Astrocyte (in vitro differentiated cells and primary cell): ENCODE measurements around the gene CLP1. TPM values are rescaled to one million over a fixed set of nuclear protein-coding genes. Genes with fewer than 3 reads are reported as not detected.

Source experiments
- DNase-seq: peaks from one replicate; pipeline ENCODE4 v3.0.0-alpha.2; 2010; ENCODE audit warnings: low read depth
- FAIRE-seq: peaks from 2 replicates; lab custom pipeline; 2011; peaks lifted over from hg19 to GRCh38; lab: Jason Lieb, UNC
- H2AFZ ChIP-seq: 2 replicates; pipeline ENCODE4 v1.6.0; 2012; ENCODE audit warnings: low read depth, low read length, inconsistent platforms
- H3K27ac ChIP-seq: 2 replicates; pipeline ENCODE4 v1.5.1; 2011; ENCODE audit warnings: low read depth, low read length, inconsistent platforms
- H3K27me3 ChIP-seq: 2 replicates; pipeline ENCODE4 v1.6.0; 2011; ENCODE audit warnings: low read length, inconsistent platforms; ENCODE audit not compliant: insufficient read depth
- H3K36me3 ChIP-seq: 2 replicates; pipeline ENCODE4 v1.5.1; 2011; ENCODE audit warnings: low read length, inconsistent platforms; ENCODE audit not compliant: insufficient read depth
- H3K4me1 ChIP-seq: 2 replicates; pipeline ENCODE4 v1.5.1; 2011; ENCODE audit warnings: low read length, inconsistent platforms; ENCODE audit not compliant: insufficient read depth
- H3K4me2 ChIP-seq: 2 replicates; pipeline ENCODE4 v1.6.0; 2012; ENCODE audit warnings: low read length, inconsistent platforms
- H3K4me3 ChIP-seq: 2 replicates; pipeline ENCODE4 v1.5.1; 2011; ENCODE audit warnings: low read depth, mild to moderate bottlenecking, low read length, inconsistent platforms; ENCODE audit not compliant: insufficient read depth
- H3K79me2 ChIP-seq: 2 replicates; pipeline ENCODE4 v1.6.0; 2012; ENCODE audit warnings: mild to moderate bottlenecking, low read length, inconsistent platforms; ENCODE audit not compliant: insufficient read depth
- H3K9ac ChIP-seq: 2 replicates; pipeline ENCODE4 v1.6.0; 2012; ENCODE audit warnings: mild to moderate bottlenecking, low read length, inconsistent platforms
- H3K9me3 ChIP-seq: 2 replicates; pipeline ENCODE4 v1.5.1; 2012; ENCODE audit warnings: low read depth, mild to moderate bottlenecking, low read length, inconsistent platforms; ENCODE audit not compliant: insufficient read depth
- H4K20me1 ChIP-seq: 2 replicates; pipeline ENCODE4 v1.6.0; 2012; ENCODE audit warnings: low read length, inconsistent platforms; ENCODE audit not compliant: insufficient read depth
- H3K27ac Mint-ChIP-seq: one replicate; pipeline ENCODE4 v1.8.0; 2021; ENCODE audit warnings: mild to moderate bottlenecking, mixed read lengths; ENCODE audit not compliant: unreplicated experiment
- H3K27me3 Mint-ChIP-seq: one replicate; pipeline ENCODE4 v1.8.0; 2021; ENCODE audit warnings: low read depth, mixed read lengths; ENCODE audit not compliant: unreplicated experiment
- H3K36me3 Mint-ChIP-seq: one replicate; pipeline ENCODE4 v1.8.0; 2021; ENCODE audit warnings: low read depth, mixed read lengths; ENCODE audit not compliant: unreplicated experiment
- H3K4me1 Mint-ChIP-seq: one replicate; pipeline ENCODE4 v1.8.0; 2021; ENCODE audit warnings: low read depth, mixed read lengths; ENCODE audit not compliant: unreplicated experiment
- H3K4me3 Mint-ChIP-seq: one replicate; pipeline ENCODE4 v1.8.0; 2021; ENCODE audit warnings: mild to moderate bottlenecking, moderate library complexity, mixed read lengths; ENCODE audit not compliant: unreplicated experiment
- H3K9me3 Mint-ChIP-seq: one replicate; pipeline ENCODE4 v1.8.0; 2021; ENCODE audit warnings: mild to moderate bottlenecking, mixed read lengths; ENCODE audit not compliant: unreplicated experiment
- EZH2 ChIP-seq: IDR thresholded peaks from 2 replicates; pipeline ENCODE4 v1.6.1; 2012; ENCODE audit warnings: mild to moderate bottlenecking, low read length, inconsistent platforms; ENCODE audit not compliant: insufficient read depth
- total RNA-seq: library from RNA; stranded (reverse); gene quantifications from 2 replicates; pipeline ENCODE4 v1.2.1, GENCODE V29; 2021
- TF ChIP-seq, protein P1 (sequence below): IDR thresholded peaks from 2 replicates; pipeline ENCODE4 v1.5.1; 2011; ENCODE audit warnings: low read depth, mild to moderate bottlenecking, inconsistent platforms, low read length, moderate library complexity; ENCODE audit not compliant: insufficient read depth

The CLP1 gene
- total RNA-seq, 1 donor from 2014 or later: 21.4 TPM

GRCh38 chr11:57675176-57675941, 17.8 kb downstream of the CLP1 start:
- peaks cover 16% of the 10 kb centered on the region for H3K4me1 Mint-ChIP-seq
- Histone ChIP-seq H3K79me2 (peaks cover 90% of the 10 kb centered on the region), H4K20me1 (peaks cover 80% of the 10 kb centered on the region), H3K4me1 (peaks cover 7% of the 10 kb centered on the region), H3K9me3 (no peaks in the 10 kb centered on the region), H3K4me2 (no peak overlapping the region), H3K27ac (no peak overlapping the region), H3K9ac (no peak overlapping the region), H3K36me3 (peaks cover 28% of the 10 kb centered on the region), H3K27me3 (no peaks in the 10 kb centered on the region), H2AFZ (no peak overlapping the region), H3K4me3 (no peak overlapping the region)
- FAIRE-seq: no peak
- H3K27me3 Mint-ChIP-seq: no peaks in the 10 kb centered on the region
- H3K36me3 Mint-ChIP-seq: peaks cover 15% of the 10 kb centered on the region
- no peak for TF ChIP-seq EZH2
- TF ChIP-seq, protein P1, sequence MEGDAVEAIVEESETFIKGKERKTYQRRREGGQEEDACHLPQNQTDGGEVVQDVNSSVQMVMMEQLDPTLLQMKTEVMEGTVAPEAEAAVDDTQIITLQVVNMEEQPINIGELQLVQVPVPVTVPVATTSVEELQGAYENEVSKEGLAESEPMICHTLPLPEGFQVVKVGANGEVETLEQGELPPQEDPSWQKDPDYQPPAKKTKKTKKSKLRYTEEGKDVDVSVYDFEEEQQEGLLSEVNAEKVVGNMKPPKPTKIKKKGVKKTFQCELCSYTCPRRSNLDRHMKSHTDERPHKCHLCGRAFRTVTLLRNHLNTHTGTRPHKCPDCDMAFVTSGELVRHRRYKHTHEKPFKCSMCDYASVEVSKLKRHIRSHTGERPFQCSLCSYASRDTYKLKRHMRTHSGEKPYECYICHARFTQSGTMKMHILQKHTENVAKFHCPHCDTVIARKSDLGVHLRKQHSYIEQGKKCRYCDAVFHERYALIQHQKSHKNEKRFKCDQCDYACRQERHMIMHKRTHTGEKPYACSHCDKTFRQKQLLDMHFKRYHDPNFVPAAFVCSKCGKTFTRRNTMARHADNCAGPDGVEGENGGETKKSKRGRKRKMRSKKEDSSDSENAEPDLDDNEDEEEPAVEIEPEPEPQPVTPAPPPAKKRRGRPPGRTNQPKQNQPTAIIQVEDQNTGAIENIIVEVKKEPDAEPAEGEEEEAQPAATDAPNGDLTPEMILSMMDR: no peak
- H3K27ac Mint-ChIP-seq: no peak overlapping the region
- H3K9me3 Mint-ChIP-seq: no peaks in the 10 kb centered on the region
- no peak for DNase-seq
- no peak overlapping the region for H3K4me3 Mint-ChIP-seq

DNA sequence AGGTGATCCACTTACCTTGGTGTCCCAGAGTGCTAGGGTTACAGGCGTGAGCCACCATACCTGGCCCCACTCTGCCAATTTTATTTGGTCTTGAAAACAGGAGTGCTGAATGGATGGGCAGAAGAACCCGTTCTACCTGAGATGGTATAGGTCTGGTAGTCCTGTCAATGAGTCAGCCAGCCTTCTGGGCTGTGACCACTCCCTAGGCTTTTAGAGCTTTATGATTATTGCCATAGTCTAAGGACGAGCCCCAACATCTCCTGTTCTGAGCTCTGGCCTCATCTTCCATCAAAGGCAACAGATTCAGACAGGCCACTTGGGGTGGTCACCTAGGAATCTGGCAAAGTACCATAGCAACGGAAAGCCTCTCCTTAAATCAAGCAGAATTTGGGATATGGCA, 21.8 kb downstream of the CLP1 start:
- Mint-ChIP-seq H3K4me3 (no peak overlapping the region), H3K4me1 (peaks cover 25% of the 10 kb centered on the region), H3K27ac (no peak overlapping the region), H3K9me3 (no peaks in the 10 kb centered on the region), H3K27me3 (no peaks in the 10 kb centered on the region), H3K36me3 (peaks cover 7% of the 10 kb centered on the region)
- DNase-seq (no peak), FAIRE-seq (no peak)
- Histone ChIP-seq H3K4me3 (no peak overlapping the region), H2AFZ (no peak overlapping the region), H3K36me3 (peaks cover 20% of the 10 kb centered on the region), H3K4me2 (no peak overlapping the region), H3K9ac (no peak overlapping the region), H3K27me3 (no peaks in the 10 kb centered on the region), H3K27ac (no peak overlapping the region), H3K79me2 (peaks cover 84% of the 10 kb centered on the region), H3K4me1 (peaks cover 15% of the 10 kb centered on the region), H3K9me3 (no peaks in the 10 kb centered on the region), H4K20me1 (peaks cover 75% of the 10 kb centered on the region)
- TF ChIP-seq EZH2: no peak
- TF ChIP-seq, protein P1: no peak

DNA sequence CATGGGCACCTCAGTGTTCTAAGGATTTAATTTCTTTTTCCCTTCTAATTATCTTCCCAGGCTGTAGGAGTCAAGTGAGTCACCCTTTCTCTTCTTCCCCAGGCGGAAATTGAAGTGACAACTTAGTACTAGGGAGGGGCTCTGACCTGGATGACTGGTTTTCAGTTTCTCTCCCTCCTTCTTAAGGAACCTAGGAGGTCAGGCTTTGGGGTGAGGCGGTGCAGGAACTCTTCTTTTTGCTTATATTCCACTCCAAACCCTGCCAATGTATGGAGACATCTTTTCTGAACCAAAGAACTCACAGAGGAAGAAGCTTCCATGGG, 23.0 kb downstream of the CLP1 start:
- Histone ChIP-seq H4K20me1 (peaks cover 71% of the 10 kb centered on the region), H3K27ac (peak overlapping the region; percentile 10), H3K36me3 (peaks cover 28% of the 10 kb centered on the region), H3K27me3 (no peaks in the 10 kb centered on the region), H2AFZ (no peak overlapping the region), H3K4me2 (peak overlapping the region; percentile 31), H3K9me3 (no peaks in the 10 kb centered on the region), H3K4me1 (peaks cover 15% of the 10 kb centered on the region), H3K4me3 (no peak overlapping the region), H3K79me2 (peaks cover 81% of the 10 kb centered on the region), H3K9ac (peak overlapping the region; percentile 13)
- Mint-ChIP-seq H3K27me3 (no peaks in the 10 kb centered on the region), H3K4me1 (peaks cover 24% of the 10 kb centered on the region), H3K4me3 (peak overlapping the region; percentile 4), H3K36me3 (peaks cover 10% of the 10 kb centered on the region), H3K9me3 (no peaks in the 10 kb centered on the region), H3K27ac (peak overlapping the region; percentile 13)
- no peak for TF ChIP-seq EZH2
- FAIRE-seq: no peak
- DNase-seq: peak; percentile 12
